Lower leg skin (tissue), 4 donors: ENCODE measurements around the gene PTCRA. TPM values are rescaled to one million over a fixed set of nuclear protein-coding genes. Genes with fewer than 3 reads are reported as not detected.

Experiments used
- DNase-seq, 2 donors: peaks; one replicate each; pipeline ENCODE4 v3.0.0-alpha.2; 2019; ENCODE audit warnings: low spot score in 2 of 2
- H3K4me3 ChIP-seq: fragments of 200-600 bp; sonication (generic); 2 replicates; pipeline ENCODE4 v1.5.1; 2017; ENCODE audit warnings: mild to moderate bottlenecking, low read depth; ENCODE audit not compliant: poor library complexity, severe bottlenecking
- CTCF ChIP-seq, 3 donors: fragments of 450-650 bp; IDR thresholded peaks; one replicate each; pipeline ENCODE4 v1.5.1; 2016; ENCODE audit warnings: antibody characterized with exemption in 3 of 3, mild to moderate bottlenecking in 3 of 3, moderate library complexity in 2 of 3
- POLR2A ChIP-seq, 2 donors: fragments of 450-650 bp; IDR thresholded peaks; one replicate each; pipeline ENCODE4 v1.6.1; 2016 to 2017; ENCODE audit warnings: antibody characterized with exemption in 2 of 2, mild to moderate bottlenecking in 1 of 2, moderate library complexity in 1 of 2
- WGBS, 2 donors: methylation state at CpG; one replicate each; pipeline ENCODE4 v1.1.5; 2018; 5-methylcytosine and 5-hydroxymethylcytosine counted together
- intact Hi-C: fragments of 100-400 bp; cut with DNase I; formaldehyde crosslinking; loops from one replicate; pipeline ENCODE4 v1.15.0; 2023; ENCODE audit warnings: low total_unique reads
- total RNA-seq, 4 donors: library from RNA; depleted of rRNA; stranded (reverse); fragments of >200 nt; gene quantifications; one replicate each; pipeline ENCODE4 v1.1.0, GENCODE V29; 2016

Gene PTCRA
- total RNA-seq, 4 donors from 2014 or later, result not detected

DNA sequence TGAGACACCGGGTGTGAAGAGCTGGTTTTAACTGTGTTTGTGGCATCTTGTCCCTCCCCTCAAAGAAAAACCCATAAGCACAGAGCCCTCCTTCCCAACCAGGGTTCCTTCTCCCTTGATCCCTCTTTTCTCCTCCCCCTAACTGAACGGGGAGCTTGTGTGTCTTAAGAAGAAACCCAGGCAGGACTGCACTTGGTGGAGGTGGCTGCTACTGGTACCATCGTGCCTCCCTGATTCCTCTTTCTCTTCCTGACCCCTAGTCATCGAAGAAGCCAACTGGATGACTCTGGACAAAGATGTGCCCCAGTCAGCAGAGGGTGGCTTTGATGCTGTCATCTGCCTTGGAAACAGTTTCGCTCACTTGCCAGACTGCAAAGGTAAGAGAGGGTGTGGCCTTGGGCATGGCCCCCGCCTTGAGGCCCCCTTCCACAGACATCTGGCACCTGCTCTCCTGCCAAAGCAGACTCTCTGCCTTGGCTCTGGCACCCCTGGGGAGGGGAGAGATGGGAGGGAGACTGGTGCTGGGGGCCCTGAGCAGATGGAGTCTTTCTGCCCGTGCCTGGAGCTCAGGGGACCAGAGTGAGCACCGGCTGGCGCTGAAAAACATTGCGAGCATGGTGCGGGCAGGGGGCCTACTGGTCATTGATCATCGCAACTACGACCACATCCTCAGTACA lies 46.8 kb downstream of the PTCRA start:
- no peak overlapping the region for H3K4me3 ChIP-seq
- no peak for TF ChIP-seq CTCF (IDR thresholded peaks at IDR 0.05)
- TF ChIP-seq POLR2A (IDR thresholded peaks at IDR 0.05), result no peak
- peak in 1 of 2 donors; percentile 50 for DNase-seq
- WGBS, 2 donors, result 90 to 93% methylated on average over 12 to 13 of the region's 13 CpGs
- intact Hi-C loops, result no loop called here

DNA sequence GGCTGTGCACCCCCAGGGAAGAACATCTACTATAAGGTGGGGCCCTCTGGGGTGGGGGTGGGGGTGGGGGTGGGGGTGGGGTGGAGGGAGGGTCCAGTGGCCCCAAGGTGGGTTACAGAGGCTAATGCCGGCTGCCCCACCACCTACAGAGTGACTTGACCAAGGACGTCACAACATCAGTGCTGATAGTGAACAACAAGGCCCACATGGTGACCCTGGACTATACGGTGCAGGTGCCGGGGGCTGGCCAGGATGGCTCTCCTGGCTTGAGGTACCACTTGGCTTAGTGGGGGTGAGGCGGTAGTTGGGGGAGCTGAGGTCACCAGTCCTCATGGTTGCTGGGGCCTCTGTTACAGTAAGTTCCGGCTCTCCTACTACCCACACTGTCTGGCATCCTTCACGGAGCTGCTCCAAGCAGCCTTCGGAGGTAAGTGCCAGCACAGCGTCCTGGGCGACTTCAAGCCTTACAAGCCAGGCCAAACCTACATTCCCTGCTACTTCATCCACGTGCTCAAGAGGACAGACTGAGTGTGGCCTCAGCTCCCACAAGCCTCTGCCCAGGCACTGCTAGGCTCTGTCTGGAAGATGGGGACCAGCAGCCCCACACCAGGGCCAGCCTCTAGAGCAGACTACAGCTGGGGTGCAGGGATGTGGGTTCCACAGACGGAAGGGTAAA lies 47.5 kb downstream of the PTCRA start:
- DNase-seq, result peak in 1 of 2 donors; percentile 57
- H3K4me3 ChIP-seq, result no peak overlapping the region
- intact Hi-C loops, result no loop called here
- TF ChIP-seq CTCF (IDR thresholded peaks at IDR 0.05) (no peak), POLR2A (IDR thresholded peaks at IDR 0.05) (no peak)
- 85 to 86% methylated on average over 11 to 12 of the region's 12 CpGs for WGBS, 2 donors

GRCh38 chr6:42963855-42964605 lies 48.2 kb downstream of the PTCRA start:
- intact Hi-C loops, result no loop called here
- no peak for TF ChIP-seq POLR2A (IDR thresholded peaks at IDR 0.05)
- TF ChIP-seq CTCF (IDR thresholded peaks at IDR 0.05), result no peak

DNA sequence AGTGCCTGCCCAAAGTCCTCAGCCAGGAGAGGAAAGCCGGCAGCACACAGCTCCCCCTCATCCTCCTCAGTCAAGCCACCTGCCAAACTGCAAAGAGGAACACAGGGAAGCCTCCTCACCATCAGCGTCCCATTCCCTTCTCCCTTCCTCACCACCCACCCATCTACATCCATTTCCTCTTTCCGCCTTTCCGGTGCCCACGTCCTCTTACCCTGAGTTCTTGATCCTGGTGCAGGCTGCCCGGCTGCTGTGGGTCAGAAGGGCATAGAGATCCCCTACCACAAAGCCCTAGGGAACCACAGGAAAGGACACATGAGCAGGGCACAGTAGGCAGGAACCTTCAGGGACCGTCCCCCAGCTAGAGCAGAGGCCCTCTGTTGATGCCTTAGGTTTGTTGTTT lies 50.7 kb downstream of the PTCRA start:
- WGBS, 2 donors, result 78 to 84% methylated on average over 7 of the region's 7 CpGs
- H3K4me3 ChIP-seq, result no peak overlapping the region
- TF ChIP-seq CTCF (IDR thresholded peaks at IDR 0.05), result no peak
- no peak for TF ChIP-seq POLR2A (IDR thresholded peaks at IDR 0.05)
- DNase-seq, result no peak
- intact Hi-C loops, result no loop called here

More at GRCh38 chr6:42963855-42964605, 48.2 kb downstream of the PTCRA start:
- WGBS, 2 donors, result 88 to 91% methylated on average over 9 of the region's 9 CpGs
- no peak overlapping the region for H3K4me3 ChIP-seq
- no peak for DNase-seq

DNA sequence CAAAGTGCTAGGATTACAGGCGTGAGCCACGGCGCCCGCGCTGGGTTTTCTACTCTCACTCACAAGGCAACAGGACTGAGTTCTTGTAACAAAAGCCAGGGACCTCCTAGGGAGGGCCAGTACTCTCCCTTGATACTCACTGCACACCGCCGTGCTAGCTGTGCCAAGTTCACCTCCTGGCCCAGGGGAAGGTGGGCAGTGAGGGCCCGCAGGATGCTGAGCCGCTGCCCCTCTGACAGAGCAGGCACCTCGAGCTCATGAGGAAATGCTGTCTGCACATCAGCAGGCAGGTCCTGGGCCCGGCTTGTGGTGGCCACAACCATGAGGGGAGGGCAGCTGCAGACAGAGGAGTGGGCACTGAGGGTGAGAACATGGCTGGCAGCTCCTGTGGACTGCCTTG lies 51.4 kb downstream of the PTCRA start:
- intact Hi-C loops, result no loop called here
- WGBS, 2 donors, result 94 to 95% methylated on average over 9 to 11 of the region's 11 CpGs
- H3K4me3 ChIP-seq, result no peak overlapping the region
- DNase-seq, result no peak
- TF ChIP-seq POLR2A (IDR thresholded peaks at IDR 0.05) (no peak), CTCF (IDR thresholded peaks at IDR 0.05) (no peak)
